ENCODE results near the gene FYB2. TPM values are rescaled to one million over a fixed set of nuclear protein-coding genes. Genes with fewer than 3 reads are reported as not detected.

Gene FYB2
- total RNA-seq, 1 donor from 2014 or later, result under 0.01 TPM

DNA sequence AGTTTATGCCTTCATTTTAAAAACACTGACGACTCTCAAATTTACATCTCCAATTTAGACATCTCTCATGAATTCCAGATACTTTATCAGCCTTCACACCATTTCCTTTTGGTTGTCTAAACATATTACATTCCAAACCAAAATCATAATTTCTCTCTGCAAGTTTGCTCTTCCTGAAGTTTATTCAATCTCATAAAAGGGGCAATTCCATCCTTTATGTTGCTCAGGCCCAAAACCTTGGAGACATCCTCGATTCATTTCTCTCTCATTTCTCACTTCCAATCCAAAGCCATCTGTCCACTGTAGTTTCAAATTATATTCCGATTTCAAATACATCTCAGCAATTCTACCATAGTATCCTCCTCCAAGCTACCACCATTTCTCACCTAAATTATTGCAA lies 74.0 kb downstream of the FYB2 start:
- FAIRE-seq (no peak), DNase-seq (ENCODE audit: low spot score in 2 of 2) (no peak)

DNA sequence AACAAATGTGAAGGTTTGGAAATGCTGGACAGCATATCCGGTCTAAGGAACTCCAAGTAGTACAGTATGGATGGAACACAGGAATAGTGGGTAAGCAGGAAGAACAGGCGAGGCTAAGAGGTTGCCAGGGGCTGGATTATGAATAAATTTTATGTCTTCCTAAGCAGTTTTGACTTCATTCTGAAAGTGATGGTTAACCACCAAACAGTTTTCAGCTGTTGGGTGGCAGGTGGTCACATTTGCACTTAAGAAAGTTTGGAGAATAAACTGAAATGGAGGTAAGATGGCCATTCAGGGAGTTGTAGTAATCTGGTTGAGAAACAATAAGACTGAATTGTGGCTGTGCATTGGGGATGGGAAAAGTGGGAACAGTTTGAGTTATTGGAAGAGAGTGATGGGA lies 90.2 kb downstream of the FYB2 start:
- FAIRE-seq (no peak), DNase-seq (ENCODE audit: low spot score in 2 of 2) (no peak)

- FAIRE-seq, result no peak
These were observed 92.5 kb downstream of the FYB2 start for GRCh38 chr1:56726706-56727105.

GRCh38 chr1:56719171-56719570 lies 100.0 kb downstream of the FYB2 start:
- no peak for FAIRE-seq
- no peak for DNase-seq (ENCODE audit: low spot score in 2 of 2)

More at GRCh38 chr1:56726706-56727105, 92.5 kb downstream of the FYB2 start:
- DNase-seq (ENCODE audit: low spot score in 2 of 2), result no peak

GRCh38 chr1:56715156-56715555 lies 104.0 kb downstream of the FYB2 start:
- FAIRE-seq (no peak), DNase-seq (ENCODE audit: low spot score in 2 of 2) (no peak)

GRCh38 chr1:56713112-56713511 lies 106.1 kb downstream of the FYB2 start:
- no peak for DNase-seq (ENCODE audit: low spot score in 2 of 2)
- FAIRE-seq, result no peak

GRCh38 chr1:56712150-56712549 lies 107.1 kb downstream of the FYB2 start:
- DNase-seq (ENCODE audit: low spot score in 2 of 2) (no peak), FAIRE-seq (no peak)

DNA sequence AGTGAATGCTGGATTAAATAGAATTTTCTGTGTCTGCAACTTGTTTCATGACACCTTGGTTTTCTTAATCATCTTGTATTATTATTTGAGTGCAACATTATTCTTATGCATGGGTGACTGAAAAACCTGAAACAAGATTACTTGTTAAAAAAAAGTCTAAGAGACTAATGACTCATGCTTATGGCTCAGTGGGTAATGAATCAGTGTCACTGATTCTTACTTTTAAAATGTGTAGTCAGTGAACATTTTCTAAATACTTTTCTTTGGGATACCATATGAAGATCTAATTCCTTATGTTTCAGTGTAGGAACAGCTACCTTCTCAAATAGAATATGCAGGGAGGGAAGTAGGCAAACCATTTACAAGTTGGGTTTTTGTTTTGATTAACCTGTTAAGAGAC lies 108.6 kb downstream of the FYB2 start:
- DNase-seq (ENCODE audit: low spot score in 2 of 2) (no peak), FAIRE-seq (no peak)

DNA sequence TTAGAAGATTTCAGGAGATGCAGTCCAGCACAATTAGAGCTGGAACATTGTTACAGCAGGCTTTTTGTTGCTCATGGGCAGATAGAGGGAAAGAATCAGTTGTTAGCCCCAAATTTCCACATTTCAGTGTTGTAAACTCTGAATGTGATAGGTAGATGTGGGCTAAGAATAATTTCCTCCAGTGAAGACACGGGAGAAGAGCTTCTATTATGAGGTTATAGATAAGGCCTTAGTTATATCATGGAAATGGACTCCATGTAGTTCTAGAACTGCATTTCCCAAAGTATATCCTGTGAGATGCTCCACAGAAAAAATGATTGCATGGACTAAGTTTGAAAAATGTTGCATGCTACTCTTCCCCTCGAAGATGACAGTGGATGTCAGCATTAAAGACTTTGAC lies 109.2 kb downstream of the FYB2 start:
- DNase-seq (ENCODE audit: low spot score in 2 of 2) (no peak), FAIRE-seq (no peak)

GRCh38 chr1:56709269-56709880 lies 109.8 kb downstream of the FYB2 start:
- DNase-seq (ENCODE audit: low spot score in 2 of 2), result peak in 1 of 2 donors; percentile 16
- peak; percentile 91 for FAIRE-seq

DNA sequence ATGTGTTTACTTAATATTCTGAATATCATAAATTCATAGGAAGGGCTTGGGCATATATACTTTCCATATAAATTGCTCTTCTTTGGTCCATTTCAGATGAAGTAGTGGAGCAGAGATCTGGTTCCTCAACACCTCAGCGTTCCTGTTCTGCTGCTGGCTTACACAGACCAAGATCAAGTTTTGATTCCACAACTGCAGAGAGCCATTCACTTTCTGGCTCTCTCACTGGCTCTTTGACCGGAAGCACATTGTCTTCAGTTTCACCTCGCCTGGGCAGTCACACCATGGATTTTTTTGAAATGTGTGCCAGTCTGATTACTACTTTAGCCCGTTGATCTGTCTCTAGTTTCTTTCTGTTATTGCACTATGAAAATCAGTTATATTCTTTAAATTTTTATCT lies 111.8 kb downstream of the FYB2 start:
- FAIRE-seq (no peak), DNase-seq (ENCODE audit: low spot score in 2 of 2) (no peak)

- no peak for FAIRE-seq
- no peak for DNase-seq (ENCODE audit: low spot score in 2 of 2)
These were observed 115.5 kb downstream of the FYB2 start for GRCh38 chr1:56703747-56704146.

- DNase-seq (ENCODE audit: low spot score in 2 of 2) (no peak), FAIRE-seq (no peak)
These were observed 122.5 kb downstream of the FYB2 start for GRCh38 chr1:56696663-56697062.

- DNase-seq (ENCODE audit: low spot score in 2 of 2) (no peak), FAIRE-seq (no peak)
These were observed 130.6 kb downstream of the FYB2 start for GRCh38 chr1:56688522-56689026.

GRCh38 chr1:56686169-56686568 lies 133.0 kb downstream of the FYB2 start:
- no peak for FAIRE-seq
- DNase-seq (ENCODE audit: low spot score in 2 of 2), result no peak

GRCh38 chr1:56683569-56683968 lies 135.6 kb downstream of the FYB2 start:
- DNase-seq (ENCODE audit: low spot score in 2 of 2) (no peak), FAIRE-seq (no peak)

GRCh38 chr1:56676571-56677035 lies 142.6 kb downstream of the FYB2 start:
- FAIRE-seq (no peak), DNase-seq (ENCODE audit: low spot score in 2 of 2) (no peak)

GRCh38 chr1:56675763-56676162 lies 143.4 kb downstream of the FYB2 start:
- no peak for FAIRE-seq

GRCh38 chr1:56672579-56672978 lies 146.6 kb downstream of the FYB2 start:
- DNase-seq (ENCODE audit: low spot score in 2 of 2), result no peak
- FAIRE-seq, result no peak

More at GRCh38 chr1:56675763-56676162, 143.4 kb downstream of the FYB2 start:
- no peak for DNase-seq (ENCODE audit: low spot score in 2 of 2)

GRCh38 chr1:56671542-56671941 lies 147.7 kb downstream of the FYB2 start:
- DNase-seq (ENCODE audit: low spot score in 2 of 2) (no peak), FAIRE-seq (no peak)

DNA sequence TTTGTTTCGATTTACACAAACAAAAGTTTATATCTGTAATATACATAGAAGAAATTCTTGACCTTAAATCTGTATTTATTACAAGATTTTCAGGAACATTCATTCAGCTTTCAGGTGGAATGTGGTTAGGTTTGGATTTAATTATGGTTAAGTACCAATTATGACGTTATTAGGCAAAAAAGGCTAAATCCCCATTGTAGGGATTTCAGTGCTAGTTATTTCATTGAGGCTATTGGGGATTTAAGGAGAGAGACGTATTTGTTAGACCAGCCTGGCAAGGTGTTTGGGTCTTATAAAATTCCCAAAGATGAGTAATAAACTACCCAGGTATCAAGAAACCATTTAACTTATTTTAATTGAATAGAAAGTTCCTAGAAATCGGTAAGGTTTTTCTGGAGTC lies 148.1 kb downstream of the FYB2 start:
- no peak for FAIRE-seq
- DNase-seq (ENCODE audit: low spot score in 2 of 2), result no peak

GRCh38 chr1:56670350-56670749 lies 148.9 kb downstream of the FYB2 start:
- no peak for DNase-seq (ENCODE audit: low spot score in 2 of 2)
- FAIRE-seq, result no peak
